NCI-H187 (cell line): ENCODE measurements around the gene VARS2.
"Not testable (repeated sequence)": the region's sequence is repeated elsewhere in the genome, so short reads cannot be mapped to it uniquely, and the experiment has no call there.

Experiments used
- DNase-seq, 2 experiments: peaks; one replicate each; lab custom pipeline; 2025; lab: John Stamatoyannopoulos, UW

VARS2 gene

GRCh38 chr6:30898750-30899360 lies 15.2 kb upstream of the VARS2 start:
- no peak for DNase-seq

GRCh38 chr6:30900863-30901417 lies 13.1 kb upstream of the VARS2 start:
- DNase-seq, result no peak

- no peak for DNase-seq
Observed at GRCh38 chr6:30901436-30901835, 12.6 kb upstream of the VARS2 start.

GRCh38 chr6:30902196-30902595 lies 11.8 kb upstream of the VARS2 start:
- DNase-seq, result not testable (repeated sequence)

GRCh38 chr6:30902709-30903108 lies 11.3 kb upstream of the VARS2 start:
- no peak for DNase-seq

GRCh38 chr6:30903236-30903635 lies 10.8 kb upstream of the VARS2 start:
- no peak for DNase-seq

- not testable (repeated sequence) for DNase-seq
Observed at GRCh38 chr6:30907290-30907757, 6.7 kb upstream of the VARS2 start.

GRCh38 chr6:30907758-30908591 lies 6.1 kb upstream of the VARS2 start, which contains the start of gene GTF2H4:
Gene GTF2H4 (plus strand): TSS chr6:30908207.
- peak; percentile 89 to 96 for DNase-seq

GRCh38 chr6:30908700-30909099 lies 5.3 kb upstream of the VARS2 start:
- DNase-seq, result no peak

GRCh38 chr6:30910473-30910872 lies 3.6 kb upstream of the VARS2 start:
- not testable (repeated sequence) for DNase-seq

GRCh38 chr6:30912746-30913520 lies 1.1 kb upstream of the VARS2 start:
- no peak for DNase-seq

GRCh38 chr6:30913721-30914075 lies 340 bp upstream of the VARS2 start:
- DNase-seq, result no peak

GRCh38 chr6:30914854-30915590 lies 984 bp downstream of the VARS2 start:
- DNase-seq, result no peak

GRCh38 chr6:30915591-30915946 lies 1.5 kb downstream of the VARS2 start:
- no peak for DNase-seq

- DNase-seq, result no peak
Observed at GRCh38 chr6:30917041-30917440, 3.0 kb downstream of the VARS2 start.

GRCh38 chr6:30917487-30917886 lies 3.4 kb downstream of the VARS2 start:
- no peak for DNase-seq

GRCh38 chr6:30918670-30919069 lies 4.6 kb downstream of the VARS2 start:
- no peak for DNase-seq

- no peak for DNase-seq
Observed at GRCh38 chr6:30922447-30922852, 8.4 kb downstream of the VARS2 start.

GRCh38 chr6:30924040-30924627 lies 10.1 kb downstream of the VARS2 start:
- not testable (repeated sequence) for DNase-seq

GRCh38 chr6:30926644-30927043 lies 12.6 kb downstream of the VARS2 start:
- no peak for DNase-seq

GRCh38 chr6:30927080-30927479 lies 13.0 kb downstream of the VARS2 start:
- not testable (repeated sequence) for DNase-seq
